Ovary (tissue), 3 donors: ENCODE results near the gene EPB41L2.

Experiments used
- EP300 ChIP-seq: sonication (generic); formaldehyde crosslinking; IDR thresholded peaks from one replicate; pipeline ENCODE4 v1.6.1; 2017; ENCODE audit warnings: antibody characterized with exemption
- TF ChIP-seq, protein P1 (sequence below), 3 donors: fragments of 450-650 bp in 2 of 3; fragments of 200-600 bp in 1 of 3; IDR thresholded peaks; one replicate each; pipeline versions ENCODE4 v1.5.1 to v1.8.0; 2016 to 2022; ENCODE audit warnings: antibody characterized with exemption in 3 of 3, mild to moderate bottlenecking in 1 of 3
- donor health status: DM: no; HTN: no; CAD: no.

DNA sequence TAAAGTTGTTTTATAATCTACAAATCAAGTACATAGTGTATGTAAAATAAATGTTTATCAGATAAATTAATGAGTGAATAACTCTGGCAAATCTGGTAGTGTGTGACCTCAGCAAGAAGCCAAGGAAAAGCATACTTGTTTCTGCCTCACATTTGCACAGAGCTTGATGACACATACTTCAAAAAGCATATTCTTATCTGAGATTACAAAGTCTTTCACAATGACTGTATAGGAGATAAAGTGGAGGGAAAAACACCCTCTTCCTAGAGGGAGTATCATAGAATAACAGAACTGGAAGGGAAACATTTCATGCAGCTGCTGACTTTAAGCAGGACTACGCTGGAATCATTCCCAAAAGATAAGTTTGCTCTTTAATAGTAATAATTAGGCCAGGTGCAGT, 44.1 kb upstream of the EPB41L2 start:
- TF ChIP-seq, protein P1, sequence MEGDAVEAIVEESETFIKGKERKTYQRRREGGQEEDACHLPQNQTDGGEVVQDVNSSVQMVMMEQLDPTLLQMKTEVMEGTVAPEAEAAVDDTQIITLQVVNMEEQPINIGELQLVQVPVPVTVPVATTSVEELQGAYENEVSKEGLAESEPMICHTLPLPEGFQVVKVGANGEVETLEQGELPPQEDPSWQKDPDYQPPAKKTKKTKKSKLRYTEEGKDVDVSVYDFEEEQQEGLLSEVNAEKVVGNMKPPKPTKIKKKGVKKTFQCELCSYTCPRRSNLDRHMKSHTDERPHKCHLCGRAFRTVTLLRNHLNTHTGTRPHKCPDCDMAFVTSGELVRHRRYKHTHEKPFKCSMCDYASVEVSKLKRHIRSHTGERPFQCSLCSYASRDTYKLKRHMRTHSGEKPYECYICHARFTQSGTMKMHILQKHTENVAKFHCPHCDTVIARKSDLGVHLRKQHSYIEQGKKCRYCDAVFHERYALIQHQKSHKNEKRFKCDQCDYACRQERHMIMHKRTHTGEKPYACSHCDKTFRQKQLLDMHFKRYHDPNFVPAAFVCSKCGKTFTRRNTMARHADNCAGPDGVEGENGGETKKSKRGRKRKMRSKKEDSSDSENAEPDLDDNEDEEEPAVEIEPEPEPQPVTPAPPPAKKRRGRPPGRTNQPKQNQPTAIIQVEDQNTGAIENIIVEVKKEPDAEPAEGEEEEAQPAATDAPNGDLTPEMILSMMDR (IDR thresholded peaks at IDR 0.05), result no peak
- TF ChIP-seq EP300, result no peak
